Aorta (tissue), 5 donors: ENCODE results near the gene ASTN2. TPM values are rescaled to one million over a fixed set of nuclear protein-coding genes. Genes with fewer than 3 reads are reported as not detected.

Experiments used
- ATAC-seq: fragments of 200-7000 bp; cut with Tn5 transposase; one replicate; pipeline ENCODE4 v1.9.1; 2022; ENCODE audit warnings: moderate library complexity; ENCODE audit not compliant: low FRiP score
- DNase-seq, 2 donors: peaks; one replicate each; pipeline ENCODE4 v3.0.0-alpha.2; 2020
- H3K27ac ChIP-seq, 2 donors: one replicate each; pipeline ENCODE4 v1.5.1; 2013; ENCODE audit warnings: low read length in 2 of 2, mild to moderate bottlenecking in 2 of 2, moderate library complexity in 2 of 2, control low read depth in 1 of 2, inconsistent platforms in 1 of 2, low read depth in 1 of 2
- H3K27me3 ChIP-seq, 2 donors: one replicate each; pipeline ENCODE4 v1.6.1; 2013; ENCODE audit warnings: control low read depth in 1 of 2, low read length in 1 of 2, mild to moderate bottlenecking in 1 of 2, moderate library complexity in 1 of 2; ENCODE audit not compliant: insufficient read depth in 2 of 2, control insufficient read depth in 1 of 2
- H3K36me3 ChIP-seq, 2 donors: one replicate each; pipeline ENCODE4 v1.6.1; 2013; ENCODE audit warnings: control low read depth in 1 of 2, low read length in 1 of 2, mild to moderate bottlenecking in 1 of 2; ENCODE audit not compliant: insufficient read depth in 2 of 2, control insufficient read depth in 1 of 2
- H3K4me1 ChIP-seq, 2 donors: one replicate each; pipeline ENCODE4 v1.6.1; 2013; ENCODE audit warnings: low read length in 2 of 2, control low read depth in 1 of 2, mild to moderate bottlenecking in 1 of 2, moderate library complexity in 1 of 2; ENCODE audit not compliant: insufficient read depth in 2 of 2, control insufficient read depth in 1 of 2
- H3K4me3 ChIP-seq, 2 donors: one replicate each; pipeline ENCODE4 v1.5.1; 2013; ENCODE audit warnings: low read length in 2 of 2, control low read depth in 1 of 2, mild to moderate bottlenecking in 1 of 2
- H3K9me3 ChIP-seq: one replicate; pipeline ENCODE4 v1.6.1; 2013; ENCODE audit warnings: mild to moderate bottlenecking, low read length; ENCODE audit not compliant: control insufficient read depth
- WGBS, 2 donors: extraction: QIAGEN DNeasy Blood & Tissue Kit; methylation state at CpG; one replicate each; pipeline ENCODE4 v1.1.7; 2013; 5-methylcytosine and 5-hydroxymethylcytosine counted together
- intact Hi-C, 2 donors: fragments of 100-400 bp; cut with DNase I; formaldehyde crosslinking; loops; one replicate each; pipeline versions ENCODE4 v1.14.2 to v1.15.0; 2022
- polyA plus RNA-seq, 2 donors: library from polyadenylated mRNA; stranded (reverse); fragments of 200-250 nt; gene quantifications; one replicate each; pipeline ENCODE4 v1.2.3, GENCODE V29; 2013
- total RNA-seq, 2 donors: library from RNA; stranded (reverse); fragmentation: NEBNext Ultra II Directional; extraction: Animal tissue kit (Norgen Biotek cat#: 25700); gene quantifications; one replicate each; pipeline ENCODE4 v1.2.1, GENCODE V29; 2021
- donor health status: healthy with polysubstance abuse.
- donor health status: Bipolar disorder and iron deficiency.
- donor health status: DM: no; HTN: no; CAD: no.
- donor health status: DM: no; HTN: no; CAD: no.
- donor health status: DM: yes; HTN: yes; CAD: no.

ASTN2 gene
- total and polyA plus RNA-seq, 4 donors, result 1.0 to 7.5 (median 4.4) TPM

- Histone ChIP-seq H3K4me3 (no peak overlapping the region), H3K27ac (no peak overlapping the region), H3K4me1 (no peaks in the 10 kb centered on the region), H3K27me3 (no peaks in the 10 kb centered on the region), H3K36me3 (peaks cover 0 to 14% of the 10 kb centered on the region in 2 donors), H3K9me3 (no peaks in the 10 kb centered on the region)
- no peak for DNase-seq
- WGBS, 2 donors, result 88 to 91% methylated on average over 2 of the region's 2 CpGs
- no peak for ATAC-seq
- intact Hi-C loops, result no loop called here
Observed at GRCh38 chr9:116700882-116701865, 713.7 kb downstream of the ASTN2 start.

- 96 to 100% methylated on average over 1 of the region's 1 CpG for WGBS, 2 donors
- intact Hi-C loops, result no loop called here
- no peak overlapping the region for H3K4me3 ChIP-seq
- H3K36me3 ChIP-seq, result peaks cover 0 to 14% of the 10 kb centered on the region in 2 donors
- no peaks in the 10 kb centered on the region for H3K27me3 ChIP-seq
- H3K4me1 ChIP-seq, result no peaks in the 10 kb centered on the region
- ATAC-seq (no peak), DNase-seq (no peak)
- no peaks in the 10 kb centered on the region for H3K9me3 ChIP-seq
- no peak overlapping the region for H3K27ac ChIP-seq
Observed at GRCh38 chr9:116700279-116700678, 714.6 kb downstream of the ASTN2 start.

- 83 to 91% methylated on average over 16 of the region's 16 CpGs for WGBS, 2 donors
- no peaks in the 10 kb centered on the region for H3K9me3 ChIP-seq
- H3K27me3 ChIP-seq, result no peaks in the 10 kb centered on the region
- peaks cover 0 to 14% of the 10 kb centered on the region in 2 donors for H3K36me3 ChIP-seq
- peaks cover 3 to 4% of the 10 kb centered on the region in 2 donors for H3K4me1 ChIP-seq
- ATAC-seq, result no peak
- no peak overlapping the region for H3K4me3 ChIP-seq
- intact Hi-C loops, result no loop called here
- no peak for DNase-seq
- no peak overlapping the region for H3K27ac ChIP-seq
Observed at GRCh38 chr9:116697887-116698286, 717.0 kb downstream of the ASTN2 start.

GRCh38 chr9:116697362-116697761 lies 717.5 kb downstream of the ASTN2 start:
- H3K27me3 ChIP-seq, result no peaks in the 10 kb centered on the region
- H3K4me3 ChIP-seq, result no peak overlapping the region
- peaks cover 3 to 5% of the 10 kb centered on the region in 2 donors for H3K4me1 ChIP-seq
- ATAC-seq (no peak), DNase-seq (no peak)
- 9% methylated on average over 1 of the region's 1 CpG for WGBS, 2 donors
- peaks cover 0 to 14% of the 10 kb centered on the region in 2 donors for H3K36me3 ChIP-seq
- intact Hi-C loops, result no loop called here
- H3K27ac ChIP-seq, result no peak overlapping the region
- H3K9me3 ChIP-seq, result no peaks in the 10 kb centered on the region

GRCh38 chr9:116695438-116695837 lies 719.4 kb downstream of the ASTN2 start:
- Histone ChIP-seq H3K36me3 (peaks cover 0 to 14% of the 10 kb centered on the region in 2 donors), H3K27me3 (no peaks in the 10 kb centered on the region), H3K27ac (no peak overlapping the region), H3K4me1 (peaks cover 3 to 8% of the 10 kb centered on the region in 2 donors), H3K4me3 (no peak overlapping the region), H3K9me3 (no peaks in the 10 kb centered on the region)
- intact Hi-C loops, result no loop called here
- no peak for DNase-seq
- ATAC-seq, result no peak
- 45 to 56% methylated on average over 3 of the region's 3 CpGs for WGBS, 2 donors

- Histone ChIP-seq H3K9me3 (no peaks in the 10 kb centered on the region), H3K27ac (no peak overlapping the region), H3K36me3 (peaks cover 0 to 12% of the 10 kb centered on the region in 2 donors), H3K4me3 (no peak overlapping the region), H3K4me1 (peaks cover 3 to 8% of the 10 kb centered on the region in 2 donors), H3K27me3 (no peaks in the 10 kb centered on the region)
- ATAC-seq, result no peak
- no peak for DNase-seq
- 75 to 81% methylated on average over 4 of the region's 4 CpGs for WGBS, 2 donors
- intact Hi-C loops, result no loop called here
Observed at GRCh38 chr9:116694785-116695291, 720.0 kb downstream of the ASTN2 start.

- H3K4me1 ChIP-seq, result peaks cover 6 to 8% of the 10 kb centered on the region in 2 donors
- no peak for ATAC-seq
Observed at GRCh38 chr9:116693233-116693731, 721.6 kb downstream of the ASTN2 start.

GRCh38 chr9:116692616-116693015 lies 722.2 kb downstream of the ASTN2 start:
- H3K4me3 ChIP-seq, result no peak overlapping the region
- H3K9me3 ChIP-seq, result no peaks in the 10 kb centered on the region
- WGBS, 2 donors, result 40 to 50% methylated on average over 2 of the region's 2 CpGs
- no peak for ATAC-seq
- H3K27ac ChIP-seq, result no peak overlapping the region
- H3K27me3 ChIP-seq, result no peaks in the 10 kb centered on the region
- intact Hi-C loops, result no loop called here
- H3K36me3 ChIP-seq, result no peaks in the 10 kb centered on the region
- H3K4me1 ChIP-seq, result peaks cover 6 to 8% of the 10 kb centered on the region in 2 donors
- DNase-seq, result no peak

More at GRCh38 chr9:116693233-116693731, 721.6 kb downstream of the ASTN2 start:
- no peaks in the 10 kb centered on the region for H3K9me3 ChIP-seq
- WGBS, 2 donors, result 48 to 53% methylated on average over 2 of the region's 2 CpGs
- intact Hi-C loops, result no loop called here
- H3K27me3 ChIP-seq, result no peaks in the 10 kb centered on the region
- H3K27ac ChIP-seq, result no peak overlapping the region
- peaks cover 0 to 5% of the 10 kb centered on the region in 2 donors for H3K36me3 ChIP-seq
- no peak overlapping the region for H3K4me3 ChIP-seq
- no peak for DNase-seq
